Measurements from ENCODE around the gene CELF4. TPM values are rescaled to one million over a fixed set of nuclear protein-coding genes. Genes with fewer than 3 reads are reported as not detected.

The CELF4 gene
- total RNA-seq, 6 donors from 2014 or later, result 0.15 to 1.4 (median 0.81) TPM; not detected in 1

DNA sequence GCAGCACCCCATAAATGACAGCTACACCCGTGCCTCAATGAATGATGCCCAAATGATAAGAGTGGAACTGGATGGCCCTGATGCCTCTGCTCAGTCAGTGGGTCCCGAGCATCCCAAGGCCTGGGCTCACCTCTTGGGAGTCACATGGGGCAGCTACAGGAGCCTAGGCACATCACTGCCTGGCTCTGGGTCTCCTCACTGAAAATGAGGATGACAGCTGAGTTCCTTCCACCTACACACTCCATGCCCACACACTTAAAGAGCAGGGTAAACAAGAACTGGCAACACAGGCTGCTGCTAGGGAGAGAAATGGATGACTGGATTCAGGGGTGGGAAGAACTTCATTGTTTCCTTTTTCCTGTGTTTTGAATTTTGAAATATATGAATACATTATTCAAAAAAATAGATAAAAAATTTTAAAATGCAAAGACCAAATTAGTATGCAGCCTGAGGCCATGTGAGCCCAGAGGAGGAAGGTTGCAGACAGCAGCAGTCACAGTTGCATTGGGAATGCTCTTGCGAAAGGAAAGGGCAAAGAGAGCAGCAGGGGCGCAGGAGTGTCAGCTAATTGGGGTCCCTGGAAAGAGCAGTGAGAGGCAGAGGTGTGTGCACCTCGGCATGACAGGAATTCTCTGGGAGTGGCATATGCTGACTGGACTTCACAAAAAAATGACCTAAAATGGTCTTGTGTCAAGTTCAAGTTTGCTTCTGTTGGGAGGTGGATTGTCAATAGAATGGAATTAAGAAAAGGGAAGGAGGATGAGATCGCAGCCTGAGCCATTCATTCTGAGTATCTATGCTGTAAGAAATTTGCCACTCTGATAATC is 327.1 kb downstream of the CELF4 start:
- Histone ChIP-seq H3K27me3 (no peaks in the 10 kb centered on the region), H3K4me3 (no peak overlapping the region), H3K27ac (no peak overlapping the region), H3K36me3 (no peaks in the 10 kb centered on the region), H3K4me1 (no peaks in the 10 kb centered on the region), H3K9me3 (no peaks in the 10 kb centered on the region)
- DNase-seq (no peak), ATAC-seq (ENCODE audit: low FRiP score in 2 of 2) (no peak)
- 75 to 80% methylated on average over 5 to 6 of the region's 6 CpGs for WGBS, 2 donors
- TF ChIP-seq EP300 (IDR thresholded peaks at IDR 0.05) (no peak), POLR2A (IDR thresholded peaks at IDR 0.05) (no peak), POLR2AphosphoS5 (IDR thresholded peaks at IDR 0.05) (no peak), CTCF (IDR thresholded peaks at IDR 0.05) (no peak)

DNA sequence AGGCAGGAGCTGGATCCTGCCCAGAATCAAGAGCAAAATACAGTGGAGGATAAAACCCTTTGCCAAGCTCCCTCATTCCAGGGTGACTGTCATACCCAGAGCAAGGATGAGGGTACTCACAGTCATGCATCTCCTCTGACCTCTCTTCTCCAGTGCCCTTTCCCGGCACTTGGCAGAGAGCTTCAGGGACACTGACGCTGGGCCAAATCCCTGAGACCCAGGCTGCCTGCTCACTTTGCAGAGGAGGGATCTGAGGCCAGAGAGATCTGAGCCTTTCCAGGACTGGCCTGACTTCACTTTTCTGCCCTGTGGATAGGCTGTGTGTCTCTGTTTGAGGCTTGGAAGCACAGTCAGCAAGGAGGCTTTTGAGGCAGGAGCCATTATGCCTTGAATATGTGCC is 330.0 kb downstream of the CELF4 start:
- H3K9me3 ChIP-seq, result no peaks in the 10 kb centered on the region
- 78 to 93% methylated on average over 2 of the region's 2 CpGs for WGBS, 2 donors
- peaks cover 0 to 3% (median 0%) of the 10 kb centered on the region in 4 donors for H3K4me1 ChIP-seq
- no peaks in the 10 kb centered on the region for H3K27me3 ChIP-seq
- H3K36me3 ChIP-seq, result no peaks in the 10 kb centered on the region
- ATAC-seq (ENCODE audit: low FRiP score in 2 of 2), result no peak
- H3K27ac ChIP-seq, result no peak overlapping the region
- H3K4me3 ChIP-seq, result no peak overlapping the region
- TF ChIP-seq POLR2AphosphoS5 (IDR thresholded peaks at IDR 0.05), result no peak
- no peak for TF ChIP-seq POLR2A (IDR thresholded peaks at IDR 0.05)
- TF ChIP-seq CTCF (IDR thresholded peaks at IDR 0.05), result no peak
- no peak for DNase-seq

DNA sequence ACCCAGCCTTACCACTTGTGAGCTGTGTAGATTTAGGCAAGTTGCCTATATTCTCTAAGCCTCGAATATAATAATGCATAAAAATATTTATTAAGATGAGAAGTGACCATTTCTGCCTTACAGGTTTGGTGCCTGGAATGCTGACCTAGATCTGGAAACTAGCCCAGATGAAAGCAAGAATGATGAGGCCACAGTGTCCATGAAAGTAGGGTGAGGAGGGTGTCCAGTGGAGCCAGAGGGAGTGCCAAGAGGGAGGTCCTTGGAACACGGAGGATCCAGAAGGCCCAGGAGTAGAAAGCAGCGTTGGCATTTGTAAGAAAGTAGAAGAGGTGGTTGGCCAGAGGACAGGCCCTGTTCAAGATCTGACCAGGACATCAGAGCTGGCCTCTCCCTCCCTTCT is 334.3 kb downstream of the CELF4 start:
- Histone ChIP-seq H3K4me1 (peaks cover 0 to 6% (median 0%) of the 10 kb centered on the region in 4 donors), H3K27ac (no peak overlapping the region), H3K27me3 (no peaks in the 10 kb centered on the region), H3K4me3 (no peak overlapping the region), H3K9me3 (no peaks in the 10 kb centered on the region), H3K36me3 (no peaks in the 10 kb centered on the region)
- no peak for ATAC-seq (ENCODE audit: low FRiP score in 2 of 2)
- TF ChIP-seq POLR2A (IDR thresholded peaks at IDR 0.05) (no peak), CTCF (IDR thresholded peaks at IDR 0.05) (no peak)
- WGBS, 2 donors, result 68 to 70% methylated on average over 3 of the region's 3 CpGs
- DNase-seq, result no peak

DNA sequence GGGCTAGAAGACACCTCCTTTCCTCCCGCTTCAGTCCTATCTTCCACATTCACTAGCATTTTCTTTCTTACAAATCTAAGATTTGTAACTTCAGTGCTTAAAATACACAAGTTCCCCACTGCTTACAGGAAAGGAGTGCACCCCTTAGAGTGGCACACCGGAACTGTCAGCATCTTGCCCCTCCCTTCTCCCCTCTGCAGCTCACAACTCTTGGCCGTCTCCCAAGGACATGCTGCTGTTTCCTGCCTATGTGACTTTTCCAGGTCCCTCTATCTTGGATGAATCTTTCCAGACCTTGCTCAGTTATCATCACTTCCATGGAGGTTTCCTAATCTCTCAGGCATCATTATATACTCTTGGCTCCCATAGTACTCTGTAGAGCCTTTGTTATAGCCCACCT is 334.8 kb downstream of the CELF4 start:
- ATAC-seq (ENCODE audit: low FRiP score in 2 of 2), result no peak
- peaks cover 0 to 6% (median 0%) of the 10 kb centered on the region in 4 donors for H3K4me1 ChIP-seq
- no peak overlapping the region for H3K27ac ChIP-seq
- no peak for TF ChIP-seq CTCF (IDR thresholded peaks at IDR 0.05)
- no peak for TF ChIP-seq POLR2AphosphoS5 (IDR thresholded peaks at IDR 0.05)
- TF ChIP-seq POLR2A (IDR thresholded peaks at IDR 0.05), result no peak
- no peak for TF ChIP-seq EP300 (IDR thresholded peaks at IDR 0.05)
- no peaks in the 10 kb centered on the region for H3K36me3 ChIP-seq
- no peak overlapping the region for H3K4me3 ChIP-seq
- no peaks in the 10 kb centered on the region for H3K27me3 ChIP-seq
- no peaks in the 10 kb centered on the region for H3K9me3 ChIP-seq
- DNase-seq, result no peak
- WGBS, 2 donors, result 41 to 56% methylated on average over 3 of the region's 3 CpGs

GRCh38 chr18:37225279-37225678 is 340.3 kb downstream of the CELF4 start:
- H3K4me3 ChIP-seq, result no peak overlapping the region
- H3K27me3 ChIP-seq, result no peaks in the 10 kb centered on the region
- ATAC-seq (ENCODE audit: low FRiP score in 2 of 2) (no peak), DNase-seq (no peak)
- no peaks in the 10 kb centered on the region for H3K4me1 ChIP-seq
- 79 to 82% methylated on average over 4 of the region's 4 CpGs for WGBS, 2 donors
- H3K27ac ChIP-seq, result no peak overlapping the region
- H3K36me3 ChIP-seq, result peaks cover 0 to 5% (median 0%) of the 10 kb centered on the region in 4 donors
- TF ChIP-seq POLR2AphosphoS5 (IDR thresholded peaks at IDR 0.05) (no peak), CTCF (IDR thresholded peaks at IDR 0.05) (no peak), EP300 (IDR thresholded peaks at IDR 0.05) (no peak), POLR2A (IDR thresholded peaks at IDR 0.05) (no peak)
- no peaks in the 10 kb centered on the region for H3K9me3 ChIP-seq

Data from upper lobe of left lung (tissue), 6 donors.